ENCODE measurements around the gene CIRBP.

Gene CIRBP

GRCh38 chr19:1251330-1252220, 17.6 kb upstream of the CIRBP start:
- no peak for TF ChIP-seq CTCF (conservative IDR thresholded peaks at IDR 0.05; ENCODE audit: low read depth, low read length)
- H3K4me3 ChIP-seq (ENCODE audit: low read length) = peak overlapping the region; percentile 79
- no peak for DNase-seq (ENCODE audit: low read depth)

- TF ChIP-seq CTCF (conservative IDR thresholded peaks at IDR 0.05; ENCODE audit: low read depth, low read length) = no peak
Measured at GRCh38 chr19:1252221-1252820, 16.8 kb upstream of the CIRBP start.

GRCh38 chr19:1252821-1253513, 16.2 kb upstream of the CIRBP start:
- H3K4me3 ChIP-seq (ENCODE audit: low read length) = peak overlapping the region; percentile 79
- TF ChIP-seq CTCF (conservative IDR thresholded peaks at IDR 0.05; ENCODE audit: low read depth, low read length) = peak; percentile 11
- peak; percentile 80 for DNase-seq (ENCODE audit: low read depth)

More at GRCh38 chr19:1252221-1252820, 16.8 kb upstream of the CIRBP start:
- peak; percentile 73 for DNase-seq (ENCODE audit: low read depth)
- H3K4me3 ChIP-seq (ENCODE audit: low read length) = peak overlapping the region; percentile 79

- DNase-seq (ENCODE audit: low read depth) = no peak
Measured at GRCh38 chr19:1253514-1254080, 15.5 kb upstream of the CIRBP start.

GRCh38 chr19:1254081-1254527, 15.0 kb upstream of the CIRBP start:
- H3K4me3 ChIP-seq (ENCODE audit: low read length) = no peak overlapping the region
- no peak for DNase-seq (ENCODE audit: low read depth)
- no peak for TF ChIP-seq CTCF (conservative IDR thresholded peaks at IDR 0.05; ENCODE audit: low read depth, low read length)

More at GRCh38 chr19:1253514-1254080, 15.5 kb upstream of the CIRBP start:
- peak overlapping the region; percentile 79 for H3K4me3 ChIP-seq (ENCODE audit: low read length)
- TF ChIP-seq CTCF (conservative IDR thresholded peaks at IDR 0.05; ENCODE audit: low read depth, low read length) = no peak

- no peak overlapping the region for H3K4me3 ChIP-seq (ENCODE audit: low read length)
- no peak for TF ChIP-seq CTCF (conservative IDR thresholded peaks at IDR 0.05; ENCODE audit: low read depth, low read length)
- no peak for DNase-seq (ENCODE audit: low read depth)
Measured at GRCh38 chr19:1254530-1255185, 14.5 kb upstream of the CIRBP start.
